ENCODE data around the gene LUC7L.
A peak's percentile ranks its signal among the peaks of the same experiment; 100 is the strongest.
"Not testable (repeated sequence)": the region's sequence is repeated elsewhere in the genome, so short reads cannot be mapped to it uniquely, and the experiment has no call there.

Gene LUC7L

DNA sequence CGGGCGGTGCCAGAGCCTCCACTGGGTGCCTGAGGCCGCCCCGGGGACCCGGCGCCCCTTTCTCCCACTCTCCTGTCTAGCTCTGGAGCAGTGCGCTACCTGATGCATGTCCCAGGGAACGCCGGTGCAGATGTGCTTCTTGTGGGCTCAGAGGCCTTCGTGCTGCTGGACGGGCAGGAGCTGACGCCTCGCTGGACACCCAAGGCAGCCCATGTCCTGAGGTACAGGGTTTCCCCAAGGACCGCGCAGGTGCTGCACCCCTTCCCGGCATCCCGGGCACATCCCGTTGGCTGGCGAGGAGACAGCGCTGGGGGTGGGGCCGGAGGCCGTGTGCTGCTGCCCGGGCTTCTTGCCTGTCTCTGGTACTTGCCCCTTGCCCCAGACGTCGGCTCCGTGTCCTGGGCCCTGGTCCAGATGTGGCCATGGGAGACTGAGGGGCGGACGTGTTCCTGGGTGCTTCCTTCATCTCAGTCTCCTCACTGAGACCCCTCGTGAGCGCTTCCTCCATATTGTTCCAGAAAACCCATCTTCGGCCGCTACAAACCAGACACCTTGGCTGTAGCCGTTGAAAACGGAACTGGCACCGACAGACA, 34.0 kb upstream of the LUC7L start:
- DNase-seq: no peak

DNA sequence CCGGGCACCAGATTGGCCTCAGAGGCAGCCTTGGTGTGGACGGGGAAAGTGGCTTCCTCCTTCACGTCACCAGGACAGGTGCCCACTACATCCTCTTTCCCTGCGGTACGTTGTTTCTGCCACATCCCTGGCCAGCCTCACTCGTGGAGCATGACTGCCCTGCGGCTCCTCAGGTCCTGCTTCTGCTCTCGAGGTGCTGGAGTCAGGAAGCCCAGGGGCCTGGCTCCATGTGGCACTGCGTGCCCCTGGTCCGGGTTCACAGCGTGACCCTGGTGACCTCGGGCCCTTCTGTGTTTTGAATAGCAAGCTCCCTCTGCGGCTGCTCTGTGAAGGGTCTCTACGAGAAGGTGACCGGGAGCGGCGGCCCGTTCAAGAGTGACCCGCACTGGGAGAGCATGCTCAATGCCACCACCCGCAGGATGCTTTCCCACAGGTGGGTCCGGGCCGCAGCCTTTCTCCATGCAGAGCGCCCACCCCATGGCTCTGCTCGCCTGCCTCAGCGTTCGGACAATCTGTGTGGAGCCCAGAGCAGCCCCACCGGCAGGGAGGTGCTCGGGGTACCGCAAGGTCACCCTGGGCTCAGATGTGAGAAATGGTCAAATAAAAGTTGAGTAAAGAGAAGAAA, 33.0 kb upstream of the LUC7L start:
- DNase-seq: no peak

DNA sequence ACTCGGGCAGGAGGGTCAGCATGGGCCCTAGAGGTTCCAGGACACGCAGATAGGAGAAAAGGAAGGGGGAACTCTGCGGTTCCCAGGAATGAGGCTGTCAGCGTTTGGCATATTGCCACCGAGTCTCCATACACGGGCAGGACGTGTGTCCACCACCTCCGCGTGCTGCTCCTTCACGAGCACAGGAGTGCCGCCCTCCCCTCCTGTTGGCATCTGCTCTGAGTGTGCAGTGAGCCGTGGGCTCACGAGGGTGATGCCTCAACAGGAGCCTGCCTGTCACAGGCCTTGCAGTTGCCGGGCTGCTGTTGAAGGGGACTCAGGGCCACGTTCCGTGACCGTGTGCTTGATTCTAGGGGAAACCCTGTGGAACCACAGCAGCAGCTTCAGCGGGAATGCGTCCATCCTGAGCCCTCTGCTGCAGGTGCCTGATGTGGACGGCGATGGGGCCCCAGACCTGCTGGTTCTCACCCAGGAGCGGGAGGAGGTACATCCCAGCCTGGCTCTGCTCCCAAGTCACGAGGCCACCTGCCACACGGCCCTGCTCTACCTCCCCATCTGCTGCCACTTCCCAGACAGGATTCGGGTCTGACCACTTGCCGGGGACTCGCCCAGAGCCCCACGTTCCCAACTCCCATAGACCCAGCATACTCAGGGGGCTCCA, 31.9 kb upstream of the LUC7L start:
- no peak for DNase-seq

- DNase-seq: no peak
These were observed 31.1 kb upstream of the LUC7L start for GRCh38 chr16:260326-260725.

DNA sequence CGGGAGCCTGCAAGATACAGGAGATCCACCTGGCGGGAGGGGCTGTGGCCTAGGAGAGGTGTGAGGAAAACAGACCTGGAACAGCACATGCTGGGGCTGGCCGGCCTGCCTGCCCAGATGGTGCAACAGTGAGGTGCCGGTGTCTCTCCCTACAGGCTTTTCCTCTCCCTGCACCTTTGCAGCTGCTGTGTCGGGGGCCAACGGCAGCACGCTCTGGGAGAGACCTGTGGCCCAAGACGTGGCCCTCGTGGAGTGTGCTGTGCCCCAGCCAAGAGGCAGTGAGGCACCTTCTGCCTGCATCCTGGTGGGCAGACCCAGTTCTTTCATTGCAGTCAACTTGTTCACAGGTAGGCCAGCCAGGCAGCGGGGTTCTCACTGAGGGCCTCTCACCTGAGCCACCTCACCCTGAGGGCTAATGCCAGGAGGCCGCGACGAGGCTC, 30.6 kb upstream of the LUC7L start:
- no peak for DNase-seq

DNA sequence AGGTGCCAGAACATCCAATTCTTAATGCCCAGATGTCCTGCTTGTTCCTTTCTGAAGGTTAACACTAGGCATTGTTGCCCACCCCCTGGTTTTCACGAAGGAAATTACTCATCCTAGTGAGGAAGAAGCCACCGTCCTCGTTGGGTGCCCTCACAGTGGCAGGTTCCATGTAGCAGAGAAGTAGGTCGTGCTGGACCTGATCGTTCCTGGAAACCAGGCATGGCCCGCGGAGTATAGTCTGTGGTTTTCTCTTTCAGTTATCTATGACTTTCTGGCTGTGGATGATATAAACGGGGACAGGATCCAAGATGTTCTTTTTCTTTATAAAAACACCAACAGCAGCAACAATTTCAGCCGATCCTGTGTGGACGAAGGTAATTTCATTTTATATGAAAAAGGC, 30.0 kb upstream of the LUC7L start:
- DNase-seq: no peak

- DNase-seq: not testable (repeated sequence)
These were observed 28.8 kb upstream of the LUC7L start for GRCh38 chr16:258091-258490.

- DNase-seq: no peak
These were observed 25.9 kb upstream of the LUC7L start for GRCh38 chr16:255183-255582.

DNA sequence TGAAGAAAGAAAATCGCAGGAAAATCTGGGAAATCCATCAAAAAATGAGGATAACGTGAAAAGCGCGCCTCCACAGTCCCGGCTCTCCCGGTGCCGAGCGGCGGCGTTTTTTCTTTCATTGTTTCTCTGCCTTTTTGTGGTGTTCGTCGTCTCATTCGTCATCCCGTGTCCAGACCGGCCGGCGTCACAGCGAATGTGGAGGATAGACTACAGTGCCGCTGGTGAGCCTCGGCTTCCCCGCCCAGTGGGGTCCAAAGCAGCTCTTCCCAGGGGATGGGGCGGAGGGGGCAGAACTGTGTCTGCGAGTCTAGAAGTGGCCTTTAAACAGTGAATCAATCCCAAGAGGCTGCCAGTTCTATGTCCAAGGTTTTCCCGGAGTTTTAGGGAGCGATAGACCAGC, 25.2 kb upstream of the LUC7L start:
- no peak for DNase-seq

- DNase-seq: no peak
These were observed 24.6 kb upstream of the LUC7L start for GRCh38 chr16:253833-254232.

- peak; percentile 51 for DNase-seq
These were observed 23.4 kb upstream of the LUC7L start for GRCh38 chr16:252366-253337.

DNA sequence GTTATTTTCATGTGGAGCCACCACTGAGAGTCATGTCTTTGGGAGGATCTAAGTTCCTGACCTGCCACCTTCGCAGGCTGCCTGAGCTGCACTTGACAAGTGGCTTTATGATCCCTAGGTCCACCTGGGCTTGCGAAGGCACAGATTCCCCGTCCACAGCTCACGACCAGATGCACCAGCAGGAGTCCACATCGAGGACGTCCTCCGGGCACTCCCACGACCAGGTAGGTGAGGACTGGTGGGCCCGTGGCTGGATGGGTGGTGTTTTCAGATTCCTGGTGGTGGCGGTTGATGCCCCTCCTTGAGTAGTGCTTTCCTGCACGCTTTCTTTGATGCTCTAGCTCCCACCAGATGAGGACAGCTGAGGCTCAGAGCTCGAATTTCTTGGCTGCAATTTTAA, 20.2 kb upstream of the LUC7L start:
- no peak for DNase-seq

- DNase-seq: no peak
These were observed 17.8 kb upstream of the LUC7L start for GRCh38 chr16:247027-247426.

- DNase-seq: no peak
These were observed 15.9 kb upstream of the LUC7L start for GRCh38 chr16:245105-245504.

- no peak for DNase-seq
These were observed 14.1 kb upstream of the LUC7L start for GRCh38 chr16:243348-243747.

GRCh38 chr16:242281-242680, 13.0 kb upstream of the LUC7L start:
- no peak for DNase-seq

DNA sequence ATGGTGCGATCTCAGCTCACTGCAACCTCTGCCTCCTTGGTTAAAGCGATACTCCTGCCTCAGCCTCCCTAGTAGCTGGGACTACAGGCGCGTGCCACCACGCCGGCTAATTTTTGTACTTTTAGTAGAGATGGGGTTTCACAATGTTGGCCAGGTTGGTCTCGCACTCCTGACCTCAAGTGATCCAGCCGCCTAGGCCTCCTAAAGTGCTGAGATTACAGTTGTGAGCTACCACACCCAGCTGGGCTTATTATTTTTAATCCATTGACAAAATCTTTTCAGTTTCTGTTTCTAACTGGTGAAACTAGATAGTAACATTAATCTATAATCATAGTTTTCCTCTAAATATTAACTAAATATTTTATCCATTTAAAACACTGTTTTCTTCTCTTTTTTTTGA, 11.3 kb upstream of the LUC7L start:
- DNase-seq: no peak

- DNase-seq: no peak
These were observed 10.7 kb upstream of the LUC7L start for GRCh38 chr16:239948-240277.

DNA sequence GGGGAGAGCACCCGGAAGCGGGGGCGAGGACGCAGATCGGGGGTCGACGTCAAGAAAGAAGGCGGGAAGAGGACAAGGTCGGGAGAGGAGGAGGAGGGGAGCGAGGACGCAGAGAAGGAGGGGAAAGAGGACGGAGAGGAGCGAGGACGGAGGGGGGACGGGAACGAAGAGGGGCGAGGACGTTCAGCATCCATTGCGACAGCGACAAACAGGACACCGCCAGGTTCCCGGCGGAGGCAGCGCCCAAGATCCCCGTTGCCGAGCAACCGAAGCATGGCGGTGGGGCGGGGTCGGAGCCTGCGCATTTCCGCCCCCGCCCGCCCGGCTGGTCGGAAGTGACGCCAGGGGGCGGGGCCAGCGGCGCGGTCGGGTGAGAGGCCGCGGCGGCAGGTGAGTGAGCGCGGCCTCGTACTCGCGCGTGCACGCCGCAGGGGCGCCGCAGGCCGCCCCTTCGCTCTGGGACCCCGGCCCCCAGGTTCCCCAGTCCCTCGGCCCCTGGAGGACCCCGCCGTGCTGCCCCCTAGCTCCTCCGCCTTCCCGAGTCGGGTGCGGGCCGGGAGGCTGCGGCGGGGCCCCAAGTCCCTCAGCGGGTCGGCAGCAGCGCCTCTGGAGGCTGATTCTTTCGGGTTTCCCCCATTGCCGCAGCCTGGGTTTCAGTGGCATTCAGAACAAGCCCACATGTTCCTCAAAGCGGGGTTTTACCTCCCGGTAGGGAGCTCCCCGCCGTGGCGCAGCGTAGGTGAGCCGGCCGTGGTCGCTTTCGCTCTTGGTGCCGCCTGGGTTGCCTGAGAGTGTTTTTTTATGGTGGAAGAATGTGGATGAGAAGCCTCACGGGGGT, 5.4 kb upstream of the LUC7L start, which contains the start of gene FAM234A:
Gene FAM234A, plus strand, starts transcription at position 354 of the 838 bp plus-strand sequence. CDS start 19,593 bp downstream, outside the sequence.
- DNase-seq: peak; percentile 96

DNA sequence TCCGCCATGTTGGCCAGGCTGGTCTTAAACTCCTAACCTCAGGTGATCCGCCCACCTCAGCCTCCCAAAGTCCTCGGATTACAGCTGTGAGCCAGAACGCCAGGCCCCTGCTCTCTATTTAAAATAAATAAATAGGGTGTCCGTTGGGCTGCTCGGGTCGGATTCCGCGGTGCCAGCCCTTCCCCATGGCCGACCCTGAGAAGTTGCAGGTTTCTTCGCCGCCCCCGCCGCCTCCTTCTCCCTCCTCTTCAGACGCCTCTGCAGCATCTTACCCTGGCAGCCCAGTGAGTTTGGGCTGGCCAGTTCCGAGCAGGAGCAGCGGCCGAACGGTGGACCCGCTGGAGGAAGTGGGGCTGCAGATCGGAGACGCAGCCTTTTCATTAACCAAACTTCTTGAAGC, 1.7 kb upstream of the LUC7L start:
- DNase-seq: no peak

- not testable (repeated sequence) for DNase-seq
These were observed 1.1 kb upstream of the LUC7L start for GRCh38 chr16:230351-230750.

- DNase-seq: no peak
These were observed 557 bp upstream of the LUC7L start for GRCh38 chr16:229731-230281.

Data from activated CD4-positive, alpha-beta T cell treated with anti-CD3 and anti-CD28 coated beads, Interleukin-2, Interleukin-6, amounts not matched to agents 100 ng/mL and 50 ng/mL, durations not matched to agents 16 hours and 8 hours (primary cell).